Fibroblast of skin of back (primary cell): Measurements from ENCODE around the gene UBXN10.

Experiments
- DNase-seq: peaks from one replicate; pipeline ENCODE4 v3.0.0-alpha.2; 2013

Gene UBXN10

GRCh38 chr1:20184481-20184900 lies 1.4 kb upstream of the UBXN10 start:
- no peak for DNase-seq

GRCh38 chr1:20184997-20185833 lies 681 bp upstream of the UBXN10 start:
- no peak for DNase-seq

GRCh38 chr1:20187103-20187812 lies 1.4 kb downstream of the UBXN10 start:
- DNase-seq: no peak

- no peak for DNase-seq
These were observed 2.0 kb downstream of the UBXN10 start for GRCh38 chr1:20187813-20188454.

- no peak for DNase-seq
These were observed 2.5 kb downstream of the UBXN10 start for GRCh38 chr1:20188455-20188817.

GRCh38 chr1:20189664-20190063 lies 3.8 kb downstream of the UBXN10 start:
- no peak for DNase-seq

- DNase-seq: no peak
These were observed 4.6 kb downstream of the UBXN10 start for GRCh38 chr1:20190256-20191160.

- no peak for DNase-seq
These were observed 5.5 kb downstream of the UBXN10 start for GRCh38 chr1:20191266-20191825.

- no peak for DNase-seq
These were observed 6.5 kb downstream of the UBXN10 start for GRCh38 chr1:20192364-20192763.

GRCh38 chr1:20192871-20193411 lies 7.0 kb downstream of the UBXN10 start:
- no peak for DNase-seq

- DNase-seq: no peak
These were observed 8.3 kb downstream of the UBXN10 start for GRCh38 chr1:20194224-20194623.

GRCh38 chr1:20194757-20195461 lies 9.0 kb downstream of the UBXN10 start:
- peak; percentile 42 for DNase-seq

GRCh38 chr1:20195462-20195780 lies 9.5 kb downstream of the UBXN10 start:
- DNase-seq: no peak

GRCh38 chr1:20197329-20197791 lies 11.5 kb downstream of the UBXN10 start:
- no peak for DNase-seq

GRCh38 chr1:20198296-20198695 lies 12.4 kb downstream of the UBXN10 start:
- DNase-seq: no peak

GRCh38 chr1:20198918-20199317 lies 13.0 kb downstream of the UBXN10 start:
- DNase-seq: no peak

- no peak for DNase-seq
These were observed 13.5 kb downstream of the UBXN10 start for GRCh38 chr1:20199403-20199802.

- no peak for DNase-seq
These were observed 13.9 kb downstream of the UBXN10 start for GRCh38 chr1:20199840-20200239.

- DNase-seq: no peak
These were observed 15.1 kb downstream of the UBXN10 start for GRCh38 chr1:20200966-20201365.

GRCh38 chr1:20202166-20202565 lies 16.3 kb downstream of the UBXN10 start:
- no peak for DNase-seq

- no peak for DNase-seq
These were observed 21.6 kb downstream of the UBXN10 start for GRCh38 chr1:20207546-20207945.
